H1 (cell line): ENCODE results near the gene BTBD16. TPM values are rescaled to one million over a fixed set of nuclear protein-coding genes. Genes with fewer than 3 reads are reported as not detected.

Experiments
- CBX8 ChIP-seq: fragments of 300-800, 300-1000 bp; sonication (generic); IDR thresholded peaks from 2 replicates; pipeline ENCODE4 v1.7.1; 2016; ENCODE audit warnings: low read depth, low read length, borderline replicate concordance
- CEBPB ChIP-seq: IDR thresholded peaks from 2 replicates; pipeline ENCODE4 v1.6.1; 2012; ENCODE audit warnings: low read depth, low read length
- E2F6 ChIP-seq: IDR thresholded peaks from 2 replicates; pipeline ENCODE4 v1.6.1; 2012; ENCODE audit warnings: inconsistent platforms
- FOSL1 ChIP-seq: IDR thresholded peaks from 2 replicates; pipeline ENCODE4 v1.6.1; 2011; ENCODE audit warnings: mild to moderate bottlenecking, low read depth, low read length, moderate library complexity; ENCODE audit not compliant: insufficient read depth
- MAFK ChIP-seq: IDR thresholded peaks from 2 replicates; pipeline ENCODE4 v1.6.1; 2012; ENCODE audit warnings: low read depth, mild to moderate bottlenecking, improper control_type of control experiment, low read length
- SAP30 ChIP-seq: fragments of 300-600 bp; sonication (generic); IDR thresholded peaks from 2 replicates; pipeline ENCODE4 v1.7.1; 2012; ENCODE audit warnings: low read length, moderate library complexity, mild to moderate bottlenecking, inconsistent platforms; ENCODE audit not compliant: insufficient read depth, insufficient replicate concordance
- polyA plus RNA-seq, 7 experiments: library from polyadenylated mRNA; depleted of rRNA in 3 of 7; stranded (reverse) in 5 of 7; unstranded in 2 of 7; fragments of >200 nt in 5 of 7; fragments of 200-250 nt in 2 of 7; gene quantifications; 1 replicate in 5 of 7; 2 replicates in 1 of 7; 4 replicates in 1 of 7; pipeline versions ENCODE4 v1.2.1 to v1.2.3, GENCODE V29; 2011 to 2013; ENCODE audit warnings: missing spikeins in 2 of 7, mixed read lengths in 2 of 7
- total RNA-seq: library from RNA; stranded (reverse); fragmentation: NEBNext Ultra II Directional; extraction: Animal tissue kit (Norgen Biotek cat#: 25700); gene quantifications from 2 replicates; pipeline ENCODE4 v1.2.1, GENCODE V29; 2021
- TF ChIP-seq, protein P1 (sequence below): fragments of 300-600 bp; sonication (generic); IDR thresholded peaks from 2 replicates; pipeline ENCODE4 v1.7.1; 2012; ENCODE audit warnings: low read length, moderate library complexity, mild to moderate bottlenecking, inconsistent platforms; ENCODE audit not compliant: insufficient replicate concordance
- TF ChIP-seq, protein P2 (sequence below), 3 experiments: IDR thresholded peaks; 1 replicate in 2 of 3; 2 replicates in 1 of 3; pipeline versions ENCODE4 v1.5.1 to v1.6.1; 2011; ENCODE audit warnings: low read length in 3 of 3, mild to moderate bottlenecking in 3 of 3, inconsistent platforms in 2 of 3, low read depth in 1 of 3, moderate library complexity in 1 of 3; ENCODE audit not compliant: insufficient read depth in 1 of 3; ENCODE audit errors: control extremely low read depth in 1 of 3

BTBD16 gene
- total and polyA plus RNA-seq, 2 of the 8 experiments (the other 6 are each of a cell fraction or from before 2014, with no cell fraction given), result 0.05 TPM; not detected in 1

- TF ChIP-seq, protein P1, sequence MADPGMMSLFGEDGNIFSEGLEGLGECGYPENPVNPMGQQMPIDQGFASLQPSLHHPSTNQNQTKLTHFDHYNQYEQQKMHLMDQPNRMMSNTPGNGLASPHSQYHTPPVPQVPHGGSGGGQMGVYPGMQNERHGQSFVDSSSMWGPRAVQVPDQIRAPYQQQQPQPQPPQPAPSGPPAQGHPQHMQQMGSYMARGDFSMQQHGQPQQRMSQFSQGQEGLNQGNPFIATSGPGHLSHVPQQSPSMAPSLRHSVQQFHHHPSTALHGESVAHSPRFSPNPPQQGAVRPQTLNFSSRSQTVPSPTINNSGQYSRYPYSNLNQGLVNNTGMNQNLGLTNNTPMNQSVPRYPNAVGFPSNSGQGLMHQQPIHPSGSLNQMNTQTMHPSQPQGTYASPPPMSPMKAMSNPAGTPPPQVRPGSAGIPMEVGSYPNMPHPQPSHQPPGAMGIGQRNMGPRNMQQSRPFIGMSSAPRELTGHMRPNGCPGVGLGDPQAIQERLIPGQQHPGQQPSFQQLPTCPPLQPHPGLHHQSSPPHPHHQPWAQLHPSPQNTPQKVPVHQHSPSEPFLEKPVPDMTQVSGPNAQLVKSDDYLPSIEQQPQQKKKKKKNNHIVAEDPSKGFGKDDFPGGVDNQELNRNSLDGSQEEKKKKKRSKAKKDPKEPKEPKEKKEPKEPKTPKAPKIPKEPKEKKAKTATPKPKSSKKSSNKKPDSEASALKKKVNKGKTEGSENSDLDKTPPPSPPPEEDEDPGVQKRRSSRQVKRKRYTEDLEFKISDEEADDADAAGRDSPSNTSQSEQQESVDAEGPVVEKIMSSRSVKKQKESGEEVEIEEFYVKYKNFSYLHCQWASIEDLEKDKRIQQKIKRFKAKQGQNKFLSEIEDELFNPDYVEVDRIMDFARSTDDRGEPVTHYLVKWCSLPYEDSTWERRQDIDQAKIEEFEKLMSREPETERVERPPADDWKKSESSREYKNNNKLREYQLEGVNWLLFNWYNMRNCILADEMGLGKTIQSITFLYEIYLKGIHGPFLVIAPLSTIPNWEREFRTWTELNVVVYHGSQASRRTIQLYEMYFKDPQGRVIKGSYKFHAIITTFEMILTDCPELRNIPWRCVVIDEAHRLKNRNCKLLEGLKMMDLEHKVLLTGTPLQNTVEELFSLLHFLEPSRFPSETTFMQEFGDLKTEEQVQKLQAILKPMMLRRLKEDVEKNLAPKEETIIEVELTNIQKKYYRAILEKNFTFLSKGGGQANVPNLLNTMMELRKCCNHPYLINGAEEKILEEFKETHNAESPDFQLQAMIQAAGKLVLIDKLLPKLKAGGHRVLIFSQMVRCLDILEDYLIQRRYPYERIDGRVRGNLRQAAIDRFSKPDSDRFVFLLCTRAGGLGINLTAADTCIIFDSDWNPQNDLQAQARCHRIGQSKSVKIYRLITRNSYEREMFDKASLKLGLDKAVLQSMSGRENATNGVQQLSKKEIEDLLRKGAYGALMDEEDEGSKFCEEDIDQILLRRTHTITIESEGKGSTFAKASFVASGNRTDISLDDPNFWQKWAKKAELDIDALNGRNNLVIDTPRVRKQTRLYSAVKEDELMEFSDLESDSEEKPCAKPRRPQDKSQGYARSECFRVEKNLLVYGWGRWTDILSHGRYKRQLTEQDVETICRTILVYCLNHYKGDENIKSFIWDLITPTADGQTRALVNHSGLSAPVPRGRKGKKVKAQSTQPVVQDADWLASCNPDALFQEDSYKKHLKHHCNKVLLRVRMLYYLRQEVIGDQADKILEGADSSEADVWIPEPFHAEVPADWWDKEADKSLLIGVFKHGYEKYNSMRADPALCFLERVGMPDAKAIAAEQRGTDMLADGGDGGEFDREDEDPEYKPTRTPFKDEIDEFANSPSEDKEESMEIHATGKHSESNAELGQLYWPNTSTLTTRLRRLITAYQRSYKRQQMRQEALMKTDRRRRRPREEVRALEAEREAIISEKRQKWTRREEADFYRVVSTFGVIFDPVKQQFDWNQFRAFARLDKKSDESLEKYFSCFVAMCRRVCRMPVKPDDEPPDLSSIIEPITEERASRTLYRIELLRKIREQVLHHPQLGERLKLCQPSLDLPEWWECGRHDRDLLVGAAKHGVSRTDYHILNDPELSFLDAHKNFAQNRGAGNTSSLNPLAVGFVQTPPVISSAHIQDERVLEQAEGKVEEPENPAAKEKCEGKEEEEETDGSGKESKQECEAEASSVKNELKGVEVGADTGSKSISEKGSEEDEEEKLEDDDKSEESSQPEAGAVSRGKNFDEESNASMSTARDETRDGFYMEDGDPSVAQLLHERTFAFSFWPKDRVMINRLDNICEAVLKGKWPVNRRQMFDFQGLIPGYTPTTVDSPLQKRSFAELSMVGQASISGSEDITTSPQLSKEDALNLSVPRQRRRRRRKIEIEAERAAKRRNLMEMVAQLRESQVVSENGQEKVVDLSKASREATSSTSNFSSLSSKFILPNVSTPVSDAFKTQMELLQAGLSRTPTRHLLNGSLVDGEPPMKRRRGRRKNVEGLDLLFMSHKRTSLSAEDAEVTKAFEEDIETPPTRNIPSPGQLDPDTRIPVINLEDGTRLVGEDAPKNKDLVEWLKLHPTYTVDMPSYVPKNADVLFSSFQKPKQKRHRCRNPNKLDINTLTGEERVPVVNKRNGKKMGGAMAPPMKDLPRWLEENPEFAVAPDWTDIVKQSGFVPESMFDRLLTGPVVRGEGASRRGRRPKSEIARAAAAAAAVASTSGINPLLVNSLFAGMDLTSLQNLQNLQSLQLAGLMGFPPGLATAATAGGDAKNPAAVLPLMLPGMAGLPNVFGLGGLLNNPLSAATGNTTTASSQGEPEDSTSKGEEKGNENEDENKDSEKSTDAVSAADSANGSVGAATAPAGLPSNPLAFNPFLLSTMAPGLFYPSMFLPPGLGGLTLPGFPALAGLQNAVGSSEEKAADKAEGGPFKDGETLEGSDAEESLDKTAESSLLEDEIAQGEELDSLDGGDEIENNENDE, result no peak
- no peak for TF ChIP-seq SAP30
- no peak for TF ChIP-seq CBX8
- no peak for TF ChIP-seq MAFK
- no peak for TF ChIP-seq E2F6
- no peak for TF ChIP-seq CEBPB
- TF ChIP-seq, protein P2, sequence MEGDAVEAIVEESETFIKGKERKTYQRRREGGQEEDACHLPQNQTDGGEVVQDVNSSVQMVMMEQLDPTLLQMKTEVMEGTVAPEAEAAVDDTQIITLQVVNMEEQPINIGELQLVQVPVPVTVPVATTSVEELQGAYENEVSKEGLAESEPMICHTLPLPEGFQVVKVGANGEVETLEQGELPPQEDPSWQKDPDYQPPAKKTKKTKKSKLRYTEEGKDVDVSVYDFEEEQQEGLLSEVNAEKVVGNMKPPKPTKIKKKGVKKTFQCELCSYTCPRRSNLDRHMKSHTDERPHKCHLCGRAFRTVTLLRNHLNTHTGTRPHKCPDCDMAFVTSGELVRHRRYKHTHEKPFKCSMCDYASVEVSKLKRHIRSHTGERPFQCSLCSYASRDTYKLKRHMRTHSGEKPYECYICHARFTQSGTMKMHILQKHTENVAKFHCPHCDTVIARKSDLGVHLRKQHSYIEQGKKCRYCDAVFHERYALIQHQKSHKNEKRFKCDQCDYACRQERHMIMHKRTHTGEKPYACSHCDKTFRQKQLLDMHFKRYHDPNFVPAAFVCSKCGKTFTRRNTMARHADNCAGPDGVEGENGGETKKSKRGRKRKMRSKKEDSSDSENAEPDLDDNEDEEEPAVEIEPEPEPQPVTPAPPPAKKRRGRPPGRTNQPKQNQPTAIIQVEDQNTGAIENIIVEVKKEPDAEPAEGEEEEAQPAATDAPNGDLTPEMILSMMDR (IDR thresholded peaks at IDR 0.05; ENCODE audit: control extremely low read depth in 1 of 3, insufficient read depth in 1 of 3, low read depth in 1 of 3, low read length in 3 of 3), result no peak
- TF ChIP-seq FOSL1, result no peak
These were observed 19.2 kb downstream of the BTBD16 start (continued) for GRCh38 chr10:122290334-122290733.
